SH-SY5Y (cell line): Measurements from ENCODE around the gene ADAMTS2.

ENCODE experiments used
- GATA2 ChIP-seq: IDR thresholded peaks from 2 replicates; pipeline ENCODE4 v1.6.1; 2011; ENCODE audit warnings: mild to moderate bottlenecking, low read depth, low read length
- GATA3 ChIP-seq: IDR thresholded peaks from 2 replicates; pipeline ENCODE4 v1.6.1; 2011; ENCODE audit warnings: low read depth, mild to moderate bottlenecking, low read length, moderate library complexity

GRCh38 chr5:179194201-179194910 lies 150.9 kb downstream of the ADAMTS2 start:
- TF ChIP-seq GATA2 (no peak), GATA3 (no peak)
